ENCODE measurements around the gene PLCG1. TPM values are rescaled to one million over a fixed set of nuclear protein-coding genes. Genes with fewer than 3 reads are reported as not detected.

Gene PLCG1
- total RNA-seq, 1 experiment from 2014 or later = 64.1 TPM

DNA sequence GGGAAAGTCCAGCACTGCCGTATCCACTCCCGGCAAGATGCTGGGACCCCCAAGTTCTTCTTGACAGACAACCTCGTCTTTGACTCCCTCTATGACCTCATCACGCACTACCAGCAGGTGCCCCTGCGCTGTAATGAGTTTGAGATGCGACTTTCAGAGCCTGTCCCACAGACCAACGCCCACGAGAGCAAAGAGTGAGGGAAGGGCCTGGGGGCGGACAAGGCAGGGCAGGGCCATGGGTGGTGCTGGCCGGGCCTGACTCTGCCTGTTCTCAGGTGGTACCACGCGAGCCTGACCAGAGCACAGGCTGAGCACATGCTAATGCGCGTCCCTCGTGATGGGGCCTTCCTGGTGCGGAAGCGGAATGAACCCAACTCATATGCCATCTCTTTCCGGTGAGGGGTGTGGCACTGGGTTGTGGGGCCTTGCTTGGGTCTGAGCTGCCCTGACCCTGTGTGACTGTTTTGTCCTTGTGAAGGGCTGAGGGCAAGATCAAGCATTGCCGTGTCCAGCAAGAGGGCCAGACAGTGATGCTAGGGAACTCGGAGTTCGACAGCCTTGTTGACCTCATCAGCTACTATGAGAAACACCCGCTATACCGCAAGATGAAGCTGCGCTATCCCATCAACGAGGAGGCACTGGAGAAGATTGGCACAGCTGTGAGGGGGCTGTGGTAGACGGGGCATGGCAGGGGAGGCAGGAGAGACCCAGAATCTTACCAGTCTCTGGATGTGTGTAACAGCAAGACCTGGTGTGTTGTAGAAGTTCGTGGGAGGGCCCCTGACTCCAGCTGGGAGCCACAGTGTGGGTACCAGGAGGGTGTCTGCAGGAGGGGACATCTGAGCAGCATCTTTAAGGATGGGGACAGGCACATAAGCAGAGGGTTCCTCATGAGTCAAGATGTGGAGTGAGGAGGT lies 29.1 kb downstream of the PLCG1 start:
- TF ChIP-seq EZH2 (IDR thresholded peaks at IDR 0.05; ENCODE audit: low read depth) (no peak), CTCF (conservative IDR thresholded peaks at IDR 0.05) (no peak)
- Histone ChIP-seq H3K9me3 (ENCODE audit: insufficient read depth, low read depth) (no peaks in the 10 kb centered on the region), H3K9me2 (ENCODE audit: insufficient read depth) (no peaks in the 10 kb centered on the region), H3K36me3 (ENCODE audit: low read depth) (no peaks in the 10 kb centered on the region), H3K79me2 (ENCODE audit: low read depth) (no peaks in the 10 kb centered on the region), H3F3A (ENCODE audit: insufficient read depth, low read depth) (no peaks in the 10 kb centered on the region), H3K27ac (no peak overlapping the region), H3K4me1 (replicated peaks; ENCODE audit: insufficient read depth) (no peaks in the 10 kb centered on the region), H2AFZ (no peak overlapping the region), H3K4me2 (no peak overlapping the region), H4K20me1 (ENCODE audit: insufficient read depth) (no peaks in the 10 kb centered on the region), H3K27me3 (ENCODE audit: insufficient read depth, low read depth) (no peaks in the 10 kb centered on the region), H3K4me3 (no peak overlapping the region)
- CTCF ChIA-PET = interaction anchor here (0.6 kb wide), 1 partner anchor 174 kb away, joined by 8 read pairs; the partner anchor contains the start of gene LPIN3
- intact Hi-C loops (cut with micrococcal nuclease; ENCODE audit: unreplicated experiment) = no loop called here
- POLR2A ChIA-PET (ENCODE audit: unreplicated experiment) = no interaction called here
- no peak for DNase-seq
- no TSS peak for BruUV-seq (replicated peaks)

DNA sequence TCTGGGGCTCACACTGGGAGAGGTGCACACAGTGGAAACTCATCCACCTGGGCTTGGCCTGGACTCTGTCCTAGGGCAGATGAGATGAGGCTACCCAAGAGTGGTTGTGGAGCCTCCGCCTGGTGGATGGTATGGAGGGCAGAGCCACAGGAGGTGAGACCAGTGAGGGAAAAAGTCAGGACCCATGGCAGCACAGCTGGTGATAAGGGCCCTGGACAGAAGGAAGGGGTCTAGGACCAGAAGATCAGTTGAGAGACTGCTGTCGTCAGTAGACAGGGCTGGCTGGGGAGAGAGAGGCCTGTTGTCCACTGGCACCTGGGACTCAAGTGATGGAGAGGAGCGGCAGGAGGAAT lies 29.8 kb downstream of the PLCG1 start:
- BruUV-seq (replicated peaks) = no TSS peak
- Histone ChIP-seq H3K27ac (no peak overlapping the region), H2AFZ (no peak overlapping the region), H3K4me1 (replicated peaks; ENCODE audit: insufficient read depth) (no peaks in the 10 kb centered on the region), H3K27me3 (ENCODE audit: insufficient read depth, low read depth) (no peaks in the 10 kb centered on the region), H3K9me3 (ENCODE audit: insufficient read depth, low read depth) (no peaks in the 10 kb centered on the region), H3K36me3 (ENCODE audit: low read depth) (no peaks in the 10 kb centered on the region), H3K4me2 (no peak overlapping the region), H3K9me2 (ENCODE audit: insufficient read depth) (no peaks in the 10 kb centered on the region), H3K4me3 (no peak overlapping the region), H4K20me1 (ENCODE audit: insufficient read depth) (no peaks in the 10 kb centered on the region), H3F3A (ENCODE audit: insufficient read depth, low read depth) (no peaks in the 10 kb centered on the region), H3K79me2 (ENCODE audit: low read depth) (no peaks in the 10 kb centered on the region)
- ChIA-PET CTCF (interaction anchor here (0.6 kb wide), 1 partner anchor 173 kb away, joined by 8 read pairs; the partner anchor contains the start of gene LPIN3), POLR2A (ENCODE audit: unreplicated experiment) (no interaction called here)
- no peak for DNase-seq
- intact Hi-C loops (cut with micrococcal nuclease; ENCODE audit: unreplicated experiment) = no loop called here
- TF ChIP-seq EZH2 (IDR thresholded peaks at IDR 0.05; ENCODE audit: low read depth) (no peak), CTCF (conservative IDR thresholded peaks at IDR 0.05) (no peak)

GRCh38 chr20:41167481-41168253 lies 30.3 kb downstream of the PLCG1 start:
- Histone ChIP-seq H3K4me1 (replicated peaks; ENCODE audit: insufficient read depth) (no peaks in the 10 kb centered on the region), H3K9me2 (ENCODE audit: insufficient read depth) (no peaks in the 10 kb centered on the region), H3K36me3 (ENCODE audit: low read depth) (no peaks in the 10 kb centered on the region), H3K9me3 (ENCODE audit: insufficient read depth, low read depth) (no peaks in the 10 kb centered on the region), H3F3A (ENCODE audit: insufficient read depth, low read depth) (no peaks in the 10 kb centered on the region), H3K4me2 (no peak overlapping the region), H3K27me3 (ENCODE audit: insufficient read depth, low read depth) (no peaks in the 10 kb centered on the region), H4K20me1 (ENCODE audit: insufficient read depth) (no peaks in the 10 kb centered on the region), H3K4me3 (no peak overlapping the region), H3K27ac (no peak overlapping the region), H2AFZ (no peak overlapping the region), H3K79me2 (ENCODE audit: low read depth) (no peaks in the 10 kb centered on the region)
- CTCF ChIA-PET = interaction anchor here (0.6 kb wide), 2 partner anchors 173 to 203 kb away, joined by 4 to 8 read pairs; partner anchors contain the start of gene LPIN3
- DNase-seq = no peak
- no TSS peak for BruUV-seq (replicated peaks)
- POLR2A ChIA-PET (ENCODE audit: unreplicated experiment) = no interaction called here
- intact Hi-C loops (cut with micrococcal nuclease; ENCODE audit: unreplicated experiment) = no loop called here
- TF ChIP-seq CTCF (conservative IDR thresholded peaks at IDR 0.05) (no peak), EZH2 (IDR thresholded peaks at IDR 0.05; ENCODE audit: low read depth) (no peak)
